Metanephros (tissue), 1 donor: Measurements from ENCODE around the gene USP17L21. TPM values are rescaled to one million over a fixed set of nuclear protein-coding genes. Genes with fewer than 3 reads are reported as not detected.

ENCODE experiments used
- total RNA-seq: library from RNA; depleted of rRNA; stranded (reverse); fragments of >200 nt; gene quantifications from one replicate; pipeline ENCODE4 v1.2.3, GENCODE V29; 2014

The USP17L21 gene
- not detected for total RNA-seq

GRCh38 chr4:9262572-9262971, at the start of gene USP17L21:
Gene USP17L21 (plus strand): TSS chr4:9262872. CDS start chr4:9262872, 0 bp downstream.

GRCh38 chr4:9215105-9215504, 47.6 kb upstream of the USP17L21 start, which contains the start of gene USP17L11:
Gene USP17L11 (plus strand): TSS chr4:9215405. CDS start chr4:9215405, 0 bp downstream.

GRCh38 chr4:9219852-9220251, 42.8 kb upstream of the USP17L21 start, which contains the start of gene USP17L12:
Gene USP17L12 (plus strand): TSS chr4:9220152. CDS start chr4:9220152, 0 bp downstream.

GRCh38 chr4:9224596-9224995, 38.1 kb upstream of the USP17L21 start, which contains the start of gene USP17L13:
Gene USP17L13 (plus strand): TSS chr4:9224896. CDS start chr4:9224896, 0 bp downstream.

GRCh38 chr4:9234085-9234484, 28.6 kb upstream of the USP17L21 start, which contains the start of gene USP17L15:
Gene USP17L15 (plus strand): TSS chr4:9234385. CDS start chr4:9234385, 0 bp downstream.

GRCh38 chr4:9243579-9243978, 19.1 kb upstream of the USP17L21 start, which contains the start of gene USP17L17:
Gene USP17L17 (plus strand): TSS chr4:9243879. CDS start chr4:9243879, 0 bp downstream.

GRCh38 chr4:9247953-9248680, 14.6 kb upstream of the USP17L21 start, which contains the start of gene USP17L18:
Gene USP17L18 (plus strand): TSS chr4:9248630. CDS start chr4:9248630, 0 bp downstream.

GRCh38 chr4:9253078-9253477, 9.6 kb upstream of the USP17L21 start, which contains the start of gene USP17L19:
Gene USP17L19 (plus strand): TSS chr4:9253378. CDS start chr4:9253378, 0 bp downstream.

GRCh38 chr4:9257824-9258223, 4.8 kb upstream of the USP17L21 start, which contains the start of gene USP17L20:
Gene USP17L20 (plus strand): TSS chr4:9258124. CDS start chr4:9258124, 0 bp downstream.

GRCh38 chr4:9267319-9267718, 4.6 kb downstream of the USP17L21 start, which contains the start of gene USP17L22:
Gene USP17L22 (plus strand): TSS chr4:9267619. CDS start chr4:9267619, 0 bp downstream.

Other genes starting within 250 kb of the USP17L21 start
- gene FAM90A26, start 92.5 kb upstream of the USP17L21 start, total RNA-seq = not detected
- not detected for gene USP17L10, start 52.2 kb upstream of the USP17L21 start, total RNA-seq
- not detected for gene USP17L11, start 47.5 kb upstream of the USP17L21 start, total RNA-seq
- not detected for gene USP17L12, start 42.7 kb upstream of the USP17L21 start, total RNA-seq
- gene USP17L13, start 38.0 kb upstream of the USP17L21 start, total RNA-seq = not detected
- not detected for gene USP17L15, start 28.5 kb upstream of the USP17L21 start, total RNA-seq
- not detected for gene USP17L17, start 19.0 kb upstream of the USP17L21 start, total RNA-seq
- gene USP17L18, start 14.2 kb upstream of the USP17L21 start, total RNA-seq = not detected
- gene USP17L19, start 9.5 kb upstream of the USP17L21 start, total RNA-seq = not detected
- not detected for gene USP17L20, start 4.7 kb upstream of the USP17L21 start, total RNA-seq
- gene USP17L22, start 4.7 kb downstream of the USP17L21 start, total RNA-seq = not detected
- gene USP17L24, start 62.3 kb downstream of the USP17L21 start, total RNA-seq = not detected
- gene USP17L25, start 67.0 kb downstream of the USP17L21 start, total RNA-seq = not detected
- not detected for gene USP17L26, start 71.8 kb downstream of the USP17L21 start, total RNA-seq
- gene USP17L5, start 76.5 kb downstream of the USP17L21 start, total RNA-seq = not detected
- not detected for gene USP17L27, start 81.3 kb downstream of the USP17L21 start, total RNA-seq
- not detected for gene USP17L28, start 86.0 kb downstream of the USP17L21 start, total RNA-seq
- gene USP17L29, start 90.8 kb downstream of the USP17L21 start, total RNA-seq = not detected
- gene USP17L30, start 100.3 kb downstream of the USP17L21 start, total RNA-seq = not detected
- gene DEFB131A, start 181.5 kb downstream of the USP17L21 start, total RNA-seq = not detected